CD4-positive, alpha-beta T cell (primary cell): ENCODE measurements around the gene SV2A. TPM values are rescaled to one million over a fixed set of nuclear protein-coding genes. Genes with fewer than 3 reads are reported as not detected.
A peak's percentile ranks its signal among the peaks of the same experiment; 100 is the strongest.

ENCODE experiments used
- ATAC-seq: fragments of 200-7000 bp; cut with Tn5 transposase; one replicate; pipeline ENCODE4 v1.10.0; 2022; ENCODE audit warnings: mild to moderate bottlenecking; ENCODE audit not compliant: poor library complexity
- CTCF ChIA-PET: fragments of 350-600 bp; sonication (Branson Sonifier 250); formaldehyde crosslinking; loops from one replicate; lab custom pipeline; 2021; ENCODE audit warnings: antibody characterized with exemption, inconsistent platforms; lab: Charles Lee
- POLR2A ChIA-PET: fragments of 350-600 bp; sonication (Branson Sonifier 250); formaldehyde crosslinking; loops from one replicate; lab custom pipeline; 2021; ENCODE audit warnings: antibody characterized with exemption, inconsistent platforms; lab: Charles Lee
- DNase-seq, 14 experiments: peaks; one replicate each; pipeline ENCODE4 v3.0.0-alpha.2; 2013 to 2020; ENCODE audit warnings: mixed read lengths in 2 of 14
- H3K27ac ChIP-seq, 2 donors: one replicate each; pipeline versions ENCODE4 v1.5.1 to v1.7.0; 2013; ENCODE audit warnings: low read length in 2 of 2, low read depth in 1 of 2, mild to moderate bottlenecking in 1 of 2
- H3K27me3 ChIP-seq, 2 experiments: 1 replicate in 1 of 2; 2 replicates in 1 of 2; pipeline versions ENCODE4 v1.6.1 to v1.7.0; 2013; ENCODE audit warnings: low read length in 2 of 2, control low read depth in 1 of 2, mild to moderate bottlenecking in 1 of 2, moderate library complexity in 1 of 2; ENCODE audit not compliant: insufficient read depth in 2 of 2, control insufficient read depth in 1 of 2
- H3K36me3 ChIP-seq: one replicate; pipeline ENCODE4 v1.6.1; 2013; ENCODE audit warnings: low read length, control low read depth; ENCODE audit not compliant: insufficient read depth
- H3K4me1 ChIP-seq: one replicate; pipeline ENCODE4 v1.6.1; 2013; ENCODE audit warnings: low read length, control low read depth; ENCODE audit not compliant: insufficient read depth
- H3K4me3 ChIP-seq: one replicate; pipeline ENCODE4 v1.5.1; 2013; ENCODE audit warnings: mild to moderate bottlenecking, low read length, moderate library complexity
- H3K9me3 ChIP-seq, 2 experiments: 1 replicate in 1 of 2; 2 replicates in 1 of 2; pipeline versions ENCODE4 v1.6.1 to v1.7.0; 2013; ENCODE audit warnings: low read length in 2 of 2, mild to moderate bottlenecking in 2 of 2, control low read depth in 1 of 2, moderate library complexity in 1 of 2; ENCODE audit not compliant: control insufficient read depth in 1 of 2, insufficient read depth in 1 of 2
- H3K27ac Mint-ChIP-seq: one replicate; pipeline ENCODE4 v1.8.0; 2020; ENCODE audit warnings: mixed read lengths
- H3K27me3 Mint-ChIP-seq: one replicate; pipeline ENCODE4 v1.8.0; 2021; ENCODE audit warnings: mixed read lengths
- H3K36me3 Mint-ChIP-seq: one replicate; pipeline ENCODE4 v1.8.0; 2021; ENCODE audit warnings: low read depth, mixed read lengths
- H3K4me1 Mint-ChIP-seq: one replicate; pipeline ENCODE4 v1.8.0; 2021; ENCODE audit warnings: low read depth, mixed read lengths
- H3K4me3 Mint-ChIP-seq: one replicate; pipeline ENCODE4 v1.8.0; 2020; ENCODE audit warnings: mild to moderate bottlenecking, mixed read lengths
- H3K9me3 Mint-ChIP-seq: one replicate; pipeline ENCODE4 v1.8.0; 2020; ENCODE audit warnings: mixed read lengths
- CTCF ChIP-seq: fragments of 200-600 bp; IDR thresholded peaks from one replicate; pipeline ENCODE4 v1.8.0; 2022; ENCODE audit warnings: antibody characterized with exemption, mild to moderate bottlenecking
- intact Hi-C, 2 experiments: fragments of 100-400 bp; cut with DNase I in 1 of 2; cut with micrococcal nuclease in 1 of 2; formaldehyde crosslinking; loops; one replicate each; pipeline versions ENCODE4 v1.15.1 to v1.9.0; 2023 to 2025; cut with DNase I, micrococcal nuclease
- total RNA-seq, 174 experiments: library from RNA in 2 of 174; stranded (reverse) in 2 of 174; gene quantifications; one replicate each; pipeline ENCODE4 v1.2.3 and lab custom pipeline; 2021 to 2026

The SV2A gene
- total RNA-seq, 2 experiments from 2014 or later, result 2.5 to 2.9 TPM

GRCh38 chr1:149965440-149965839 is 47.8 kb upstream of the SV2A start:
- peak; percentile 58 for ATAC-seq

GRCh38 chr1:149963358-149963757 is 45.7 kb upstream of the SV2A start:
- Mint-ChIP-seq H3K4me1 (peaks cover 21% of the 10 kb centered on the region), H3K4me3 (no peak overlapping the region), H3K9me3 (no peaks in the 10 kb centered on the region), H3K27ac (no peak overlapping the region), H3K36me3 (peaks cover 44% of the 10 kb centered on the region), H3K27me3 (no peaks in the 10 kb centered on the region)
- no peaks in the 10 kb centered on the region for H3K27me3 ChIP-seq
- DNase-seq (no peak), ATAC-seq (no peak)
- H3K4me3 ChIP-seq, result no peak overlapping the region
- H3K4me1 ChIP-seq, result peaks cover 3% of the 10 kb centered on the region
- no peak overlapping the region for H3K27ac ChIP-seq
- intact Hi-C loops, result loop anchor here (5.0 kb wide), 1 partner anchor 204 kb away; no protein-coding TSS in a partner anchor
- CTCF ChIA-PET, result no interaction called here
- H3K9me3 ChIP-seq, result no peaks in the 10 kb centered on the region
- peaks cover 29% of the 10 kb centered on the region for H3K36me3 ChIP-seq
- POLR2A ChIA-PET, result no interaction called here
- no peak for TF ChIP-seq CTCF

More at GRCh38 chr1:149965440-149965839, 47.8 kb upstream of the SV2A start:
- no peak overlapping the region for H3K27ac ChIP-seq
- peaks cover 31% of the 10 kb centered on the region for H3K36me3 ChIP-seq
- peak in 2 of 14 experiments; percentile 11 to 45 for DNase-seq
- Mint-ChIP-seq H3K36me3 (peaks cover 34% of the 10 kb centered on the region), H3K4me1 (peaks cover 21% of the 10 kb centered on the region), H3K4me3 (no peak overlapping the region), H3K9me3 (no peaks in the 10 kb centered on the region), H3K27ac (peak overlapping the region; percentile 35), H3K27me3 (no peaks in the 10 kb centered on the region)
- intact Hi-C loops, result no loop called here
- H3K4me1 ChIP-seq, result peaks cover 3% of the 10 kb centered on the region
- ChIA-PET CTCF (no interaction called here), POLR2A (interaction anchor here (0.6 to 1.2 kb wide), 2 partner anchors 78 to 808 kb away, joined by 3 to 4 read pairs; a partner anchor contains a TSS)
- no peaks in the 10 kb centered on the region for H3K9me3 ChIP-seq
- TF ChIP-seq CTCF, result no peak
- H3K4me3 ChIP-seq, result no peak overlapping the region
- H3K27me3 ChIP-seq, result no peaks in the 10 kb centered on the region

- H3K4me1 Mint-ChIP-seq, result peaks cover 21% of the 10 kb centered on the region
- TF ChIP-seq CTCF, result no peak
- POLR2A ChIA-PET, result interaction anchor here (1.0 to 3.0 kb wide), 3 partner anchors 35 to 224 kb away, joined by 3 to 22 read pairs (median 3); a partner anchor contains a TSS
- Histone ChIP-seq H3K27me3 (no peaks in the 10 kb centered on the region), H3K4me1 (peaks cover 3% of the 10 kb centered on the region), H3K9me3 (no peaks in the 10 kb centered on the region), H3K27ac (no peak overlapping the region), H3K36me3 (peaks cover 29% of the 10 kb centered on the region), H3K4me3 (no peak overlapping the region)
- H3K4me3 Mint-ChIP-seq, result no peak overlapping the region
- CTCF ChIA-PET, result interaction anchor here (1.3 to 3.3 kb wide), 3 partner anchors 15 to 224 kb away, joined by 3 to 14 read pairs (median 14); no protein-coding TSS in a partner anchor
- no peaks in the 10 kb centered on the region for H3K9me3 Mint-ChIP-seq
- no peak overlapping the region for H3K27ac Mint-ChIP-seq
- DNase-seq, result no peak
- H3K27me3 Mint-ChIP-seq, result no peaks in the 10 kb centered on the region
- ATAC-seq, result no peak
- intact Hi-C loops, result loop anchor here (1.0 to 5.0 kb wide), 3 partner anchors 88 to 225 kb away; no protein-coding TSS in a partner anchor
- peaks cover 41% of the 10 kb centered on the region for H3K36me3 Mint-ChIP-seq
These were observed 45.1 kb upstream of the SV2A start for GRCh38 chr1:149962736-149963135.
